ENCODE measurements around the gene LAP3.

LAP3 gene

GRCh38 chr4:17577665-17578481 is 875 bp downstream of the LAP3 start:
- peaks cover 19% of the 10 kb centered on the region for H3K4me1 ChIP-seq (ENCODE audit: insufficient read depth, low read length, severe bottlenecking)
- no peaks in the 10 kb centered on the region for H3F3A ChIP-seq (ENCODE audit: insufficient read depth, low read length)
- no peaks in the 10 kb centered on the region for H3K79me2 ChIP-seq (ENCODE audit: insufficient read depth, low read length)
- H3K4me2 ChIP-seq (ENCODE audit: low read length): peak overlapping the region; percentile 99
- H3K4me3 ChIP-seq (ENCODE audit: low read depth, low read length, poor library complexity, severe bottlenecking): peak overlapping the region; percentile 89
- no peak overlapping the region for H2AFZ ChIP-seq (ENCODE audit: low read length)
- peak; percentile 27; the same call in 1 of the 2 replicates for TF ChIP-seq CTCF (IDR thresholded peaks at IDR 0.05; ENCODE audit: low read length)
- TF ChIP-seq EZH2 (IDR thresholded peaks at IDR 0.05; ENCODE audit: borderline replicate concordance, low read length): no peak
- H3K27me3 ChIP-seq (ENCODE audit: insufficient read depth, low read length): no peaks in the 10 kb centered on the region
- H3K9me3 ChIP-seq (ENCODE audit: low read length): no peaks in the 10 kb centered on the region
- H3K9ac ChIP-seq (ENCODE audit: low read length): peak overlapping the region; percentile 87
- no peaks in the 10 kb centered on the region for H4K20me1 ChIP-seq (ENCODE audit: insufficient read depth, low read length)
- H3K36me3 ChIP-seq (ENCODE audit: insufficient read depth, low read length): peaks cover 10% of the 10 kb centered on the region; the same call in 1 of the 2 replicates
- H3K27ac ChIP-seq (ENCODE audit: low read depth, low read length, poor library complexity, severe bottlenecking): peak overlapping the region; percentile 40
- H3K9me2 ChIP-seq (ENCODE audit: low read depth, low read length): no peaks in the 10 kb centered on the region

- Histone ChIP-seq H3K4me1 (ENCODE audit: insufficient read depth, low read length, severe bottlenecking) (peaks cover 19% of the 10 kb centered on the region), H3K4me2 (ENCODE audit: low read length) (peak overlapping the region; percentile 99), H3F3A (ENCODE audit: insufficient read depth, low read length) (no peaks in the 10 kb centered on the region), H3K9me3 (ENCODE audit: low read length) (no peaks in the 10 kb centered on the region), H3K79me2 (ENCODE audit: insufficient read depth, low read length) (no peaks in the 10 kb centered on the region), H3K27me3 (ENCODE audit: insufficient read depth, low read length) (no peaks in the 10 kb centered on the region), H3K4me3 (ENCODE audit: low read depth, low read length, poor library complexity, severe bottlenecking) (peak overlapping the region; percentile 89), H3K9me2 (ENCODE audit: low read depth, low read length) (no peaks in the 10 kb centered on the region), H3K27ac (ENCODE audit: low read depth, low read length, poor library complexity, severe bottlenecking) (no peak overlapping the region), H2AFZ (ENCODE audit: low read length) (no peak overlapping the region), H4K20me1 (ENCODE audit: insufficient read depth, low read length) (no peaks in the 10 kb centered on the region), H3K36me3 (ENCODE audit: insufficient read depth, low read length) (peaks cover 16% of the 10 kb centered on the region; the same call in 1 of the 2 replicates), H3K9ac (ENCODE audit: low read length) (peak overlapping the region; percentile 87)
- TF ChIP-seq CTCF (IDR thresholded peaks at IDR 0.05; ENCODE audit: low read length): no peak
- TF ChIP-seq EZH2 (IDR thresholded peaks at IDR 0.05; ENCODE audit: borderline replicate concordance, low read length): no peak
Measured at GRCh38 chr4:17578482-17578891, 1.5 kb downstream of the LAP3 start.

GRCh38 chr4:17580969-17581368 is 4.0 kb downstream of the LAP3 start:
- no peaks in the 10 kb centered on the region for H3F3A ChIP-seq (ENCODE audit: insufficient read depth, low read length)
- H3K9ac ChIP-seq (ENCODE audit: low read length): no peak overlapping the region
- H4K20me1 ChIP-seq (ENCODE audit: insufficient read depth, low read length): no peaks in the 10 kb centered on the region
- H3K4me2 ChIP-seq (ENCODE audit: low read length): no peak overlapping the region
- no peaks in the 10 kb centered on the region for H3K9me3 ChIP-seq (ENCODE audit: low read length)
- peaks cover 38% of the 10 kb centered on the region for H3K36me3 ChIP-seq (ENCODE audit: insufficient read depth, low read length)
- H3K4me3 ChIP-seq (ENCODE audit: low read depth, low read length, poor library complexity, severe bottlenecking): no peak overlapping the region
- TF ChIP-seq CTCF (IDR thresholded peaks at IDR 0.05; ENCODE audit: low read length): no peak
- TF ChIP-seq EZH2 (IDR thresholded peaks at IDR 0.05; ENCODE audit: borderline replicate concordance, low read length): no peak
- no peaks in the 10 kb centered on the region for H3K27me3 ChIP-seq (ENCODE audit: insufficient read depth, low read length)
- H3K9me2 ChIP-seq (ENCODE audit: low read depth, low read length): no peaks in the 10 kb centered on the region
- H3K4me1 ChIP-seq (ENCODE audit: insufficient read depth, low read length, severe bottlenecking): peaks cover 19% of the 10 kb centered on the region
- H2AFZ ChIP-seq (ENCODE audit: low read length): no peak overlapping the region
- no peak overlapping the region for H3K27ac ChIP-seq (ENCODE audit: low read depth, low read length, poor library complexity, severe bottlenecking)
- no peaks in the 10 kb centered on the region for H3K79me2 ChIP-seq (ENCODE audit: insufficient read depth, low read length)

All from OCI-LY1 (cell line).